Activated CD8-positive, alpha-beta memory T cell treated with anti-CD3 and anti-CD28 coated beads for 36 hours (primary cell): ENCODE measurements around the gene NKAIN2. TPM values are rescaled to one million over a fixed set of nuclear protein-coding genes. Genes with fewer than 3 reads are reported as not detected.

Experiments used
- CTCF ChIA-PET: fragments of 350-600 bp; sonication (Branson Sonifier 250); formaldehyde crosslinking; loops from one replicate; lab custom pipeline; 2021; ENCODE audit warnings: antibody characterized with exemption; lab: Charles Lee
- POLR2A ChIA-PET: fragments of 350-600 bp; sonication (Branson Sonifier 250); formaldehyde crosslinking; loops from one replicate; lab custom pipeline; 2021; ENCODE audit warnings: antibody characterized with exemption; lab: Charles Lee
- total RNA-seq, 2 experiments: library from RNA; stranded (reverse); gene quantifications; one replicate each; pipeline ENCODE4 v1.2.3, GENCODE V29; 2021

Gene NKAIN2
- total RNA-seq, 2 experiments from 2014 or later = not detected

DNA sequence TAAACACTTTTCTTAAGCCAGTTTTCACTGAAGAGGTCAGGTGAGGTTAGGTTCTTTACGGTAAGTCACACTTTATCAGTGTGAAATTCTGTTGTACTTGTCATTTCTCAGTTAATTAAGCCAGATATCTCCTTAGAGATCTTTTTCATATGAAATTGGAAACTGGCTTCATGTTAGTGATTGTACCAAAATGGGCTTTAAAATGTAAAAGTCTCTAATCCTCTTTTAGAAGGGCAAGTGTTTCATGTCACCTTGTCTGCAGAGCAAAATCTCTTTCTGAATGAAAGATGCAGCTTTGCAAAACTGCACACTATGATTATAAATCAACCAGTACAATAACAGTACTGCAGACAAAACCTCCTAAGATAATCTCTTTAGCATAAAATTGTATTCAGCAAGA, 949.3 kb downstream of the NKAIN2 start:
- ChIA-PET CTCF (no interaction called here), POLR2A (no interaction called here)

DNA sequence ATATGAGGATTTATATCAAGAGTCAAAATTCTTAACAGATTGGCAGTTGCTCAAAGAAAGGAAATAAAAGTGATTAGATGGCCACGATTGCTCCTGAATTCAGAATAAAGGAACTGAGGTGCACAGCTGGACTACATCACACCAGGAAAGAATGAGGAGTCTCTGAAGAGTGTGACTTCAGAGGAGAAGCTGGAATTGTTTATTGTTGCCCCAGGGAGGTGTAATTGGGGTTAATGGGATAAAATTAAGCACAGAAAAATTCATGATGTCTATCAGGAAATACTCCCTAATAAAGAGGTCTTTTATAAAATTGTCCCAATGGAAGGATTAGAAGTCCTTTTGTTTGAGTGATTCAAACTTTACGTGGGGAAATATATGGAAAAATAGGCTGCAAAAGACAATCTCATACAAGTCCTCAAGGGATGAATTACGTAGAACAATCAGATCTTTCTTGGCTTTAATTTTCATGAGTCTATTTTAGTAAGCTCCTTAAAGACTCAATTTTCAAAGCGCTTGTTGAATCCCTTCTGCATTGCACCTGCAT, 950.0 kb downstream of the NKAIN2 start:
- CTCF ChIA-PET = no interaction called here
- POLR2A ChIA-PET = no interaction called here

DNA sequence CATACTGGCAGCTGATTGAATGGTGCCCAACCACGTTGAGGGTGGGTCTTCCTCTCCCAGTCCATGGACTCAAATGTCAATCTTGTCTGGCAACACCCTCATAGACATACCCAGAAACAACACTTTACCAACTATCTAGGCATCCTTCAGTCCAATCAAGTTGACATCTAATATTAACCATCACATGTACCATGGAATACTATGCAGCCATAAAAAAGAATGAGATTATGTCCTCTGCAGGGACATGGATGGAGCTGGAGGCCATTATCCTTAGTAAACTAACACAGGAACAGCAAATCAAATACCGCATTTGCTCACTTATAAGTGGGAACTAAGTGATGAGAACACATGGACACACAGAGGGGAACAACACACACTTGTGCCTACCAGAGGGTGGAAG, 951.7 kb downstream of the NKAIN2 start:
- ChIA-PET POLR2A (no interaction called here), CTCF (no interaction called here)

- ChIA-PET CTCF (no interaction called here), POLR2A (no interaction called here)
Observed at GRCh38 chr6:124757560-124757959, 953.9 kb downstream of the NKAIN2 start.

DNA sequence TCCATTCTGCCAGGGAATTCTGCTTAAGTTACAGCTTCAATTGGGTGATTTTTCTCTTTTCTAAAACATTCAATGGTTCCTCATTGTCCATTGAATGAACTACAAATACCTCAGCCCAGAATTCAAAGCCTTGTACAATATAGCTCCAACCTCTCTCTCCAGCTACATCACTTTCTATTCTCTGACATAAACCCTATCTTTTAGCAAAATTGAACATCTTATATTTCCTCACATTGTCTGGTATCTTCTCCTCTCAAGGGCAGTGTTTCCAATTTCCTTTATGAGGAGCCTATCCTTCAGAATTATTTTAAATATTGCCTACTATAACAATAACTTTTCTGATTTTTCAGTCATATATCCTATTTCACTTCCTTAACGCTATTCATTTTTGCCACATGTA, 955.0 kb downstream of the NKAIN2 start:
- ChIA-PET CTCF (no interaction called here), POLR2A (no interaction called here)

GRCh38 chr6:124765280-124765679, 961.6 kb downstream of the NKAIN2 start:
- ChIA-PET CTCF (no interaction called here), POLR2A (no interaction called here)

- CTCF ChIA-PET = no interaction called here
- POLR2A ChIA-PET = no interaction called here
Observed at GRCh38 chr6:124768224-124768623, 964.6 kb downstream of the NKAIN2 start.

- POLR2A ChIA-PET = no interaction called here
- CTCF ChIA-PET = no interaction called here
Observed at GRCh38 chr6:124769811-124770544, 966.3 kb downstream of the NKAIN2 start.

DNA sequence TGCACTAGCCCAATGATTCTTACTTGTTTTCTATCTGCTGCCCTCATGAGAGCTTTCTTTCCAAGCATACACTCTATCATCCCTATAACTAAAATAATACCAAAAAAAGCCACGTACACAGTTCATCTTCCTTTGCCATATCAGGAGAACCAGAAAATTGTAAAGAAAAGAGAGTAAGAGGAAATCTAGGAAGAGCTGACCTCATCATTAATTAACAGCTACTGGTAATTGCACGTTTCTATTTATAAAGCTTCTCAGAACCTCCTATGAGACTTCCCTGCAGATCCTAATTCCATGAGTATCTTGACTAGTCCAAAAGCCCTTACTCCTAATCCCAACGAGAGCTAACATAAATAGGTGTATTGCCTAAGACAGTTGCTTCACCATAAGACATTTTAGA, 967.1 kb downstream of the NKAIN2 start:
- POLR2A ChIA-PET = no interaction called here
- CTCF ChIA-PET = no interaction called here

DNA sequence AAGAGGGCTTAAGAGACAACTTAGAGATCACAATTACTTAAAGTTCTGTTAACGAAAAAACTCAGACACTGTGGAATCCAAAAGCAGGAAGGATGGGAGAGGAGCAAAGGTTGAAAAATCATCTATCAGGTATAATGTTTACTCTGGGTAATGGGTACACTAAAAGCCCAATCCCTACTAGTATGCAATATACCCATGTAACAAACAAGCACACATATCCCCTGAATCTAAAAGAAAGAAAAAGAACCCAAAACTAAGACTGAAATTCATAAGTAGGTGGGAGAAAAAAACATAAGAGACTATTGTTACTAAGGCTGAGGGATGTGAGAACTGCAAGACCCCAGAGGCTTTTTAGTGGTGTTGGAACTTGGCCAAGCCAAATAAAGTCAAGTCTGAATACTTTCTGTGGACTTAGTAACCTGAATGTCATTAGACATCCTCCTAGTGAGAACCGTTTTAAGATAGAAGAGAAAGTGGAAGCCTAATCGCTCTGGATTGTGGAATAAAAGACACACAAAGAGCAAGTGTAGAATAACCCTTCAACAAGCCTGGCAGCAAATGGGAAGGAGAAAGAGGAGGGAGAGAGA, 969.2 kb downstream of the NKAIN2 start:
- ChIA-PET CTCF (no interaction called here), POLR2A (no interaction called here)

GRCh38 chr6:124775121-124775520, 971.5 kb downstream of the NKAIN2 start:
- CTCF ChIA-PET = no interaction called here
- POLR2A ChIA-PET = no interaction called here

- ChIA-PET CTCF (no interaction called here), POLR2A (no interaction called here)
Observed at GRCh38 chr6:124777863-124778262, 974.2 kb downstream of the NKAIN2 start.

DNA sequence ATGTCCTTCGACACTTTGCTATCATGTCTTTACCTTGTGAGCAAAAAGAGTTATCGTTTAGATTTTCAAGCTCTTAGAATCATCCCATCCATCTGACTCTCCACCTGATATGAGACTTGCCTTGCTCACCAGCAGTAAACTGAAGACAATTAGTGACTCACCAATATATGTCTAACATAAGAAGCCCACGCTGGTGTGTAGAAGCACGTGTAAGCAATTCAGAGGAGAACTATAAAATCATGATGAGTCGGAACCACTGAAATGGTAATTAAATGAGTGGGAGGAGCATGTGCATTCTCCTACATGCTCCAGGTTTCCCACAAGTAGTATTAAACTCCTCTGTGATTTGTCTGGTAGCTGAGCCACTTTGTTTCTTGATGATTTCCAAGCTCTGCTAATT, 977.0 kb downstream of the NKAIN2 start:
- ChIA-PET CTCF (no interaction called here), POLR2A (no interaction called here)

DNA sequence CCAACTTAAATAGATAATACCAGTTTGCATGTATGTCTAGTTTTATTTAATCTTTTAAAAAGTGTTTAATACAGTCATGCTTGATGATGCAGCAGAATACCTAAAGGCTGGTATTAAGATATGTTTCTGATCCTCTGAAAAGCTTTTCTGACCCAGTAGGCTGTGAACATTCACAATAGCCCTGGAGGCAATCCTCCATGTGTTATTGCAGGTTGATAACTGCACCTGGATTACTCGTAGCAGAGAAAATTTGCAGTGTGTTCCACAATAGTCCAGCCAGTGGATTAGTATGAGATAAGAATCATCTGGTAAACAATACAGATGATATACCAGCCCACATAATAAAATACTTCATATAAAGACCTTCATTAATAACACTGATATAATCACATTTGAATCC, 979.7 kb downstream of the NKAIN2 start:
- ChIA-PET CTCF (no interaction called here), POLR2A (no interaction called here)

GRCh38 chr6:124791156-124791555, 987.5 kb downstream of the NKAIN2 start:
- POLR2A ChIA-PET = no interaction called here
- CTCF ChIA-PET = no interaction called here

- POLR2A ChIA-PET = no interaction called here
- CTCF ChIA-PET = no interaction called here
Observed at GRCh38 chr6:124792386-124792785, 988.7 kb downstream of the NKAIN2 start.

GRCh38 chr6:124793398-124793797, 989.7 kb downstream of the NKAIN2 start:
- ChIA-PET CTCF (no interaction called here), POLR2A (no interaction called here)

- CTCF ChIA-PET = no interaction called here
- POLR2A ChIA-PET = no interaction called here
Observed at GRCh38 chr6:124795643-124796463, 992.2 kb downstream of the NKAIN2 start.

DNA sequence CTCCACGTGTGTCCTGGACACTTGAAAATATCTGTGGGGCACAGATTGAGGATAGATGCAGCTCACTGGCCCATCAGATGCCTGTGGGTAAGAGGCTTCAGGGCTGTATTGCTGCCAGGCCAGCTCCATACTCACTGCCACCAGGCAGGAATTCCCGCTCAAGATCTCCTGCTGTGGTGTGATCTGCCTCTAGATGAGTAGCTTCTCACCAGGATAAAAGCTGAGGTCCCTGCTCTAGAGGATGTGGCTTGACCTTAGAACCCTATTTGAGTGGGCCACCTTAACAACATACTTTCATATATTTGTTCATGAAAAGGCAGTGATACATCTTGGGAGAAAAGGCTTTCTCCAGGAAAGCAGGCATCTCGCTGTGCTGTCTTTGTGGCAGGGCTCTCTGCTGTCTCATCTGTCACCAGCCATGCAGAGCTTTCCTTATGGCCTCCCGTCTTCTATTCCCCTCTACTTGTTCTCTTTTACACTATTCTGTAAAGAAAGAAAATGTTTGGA, 992.9 kb downstream of the NKAIN2 start:
- ChIA-PET POLR2A (no interaction called here), CTCF (no interaction called here)

- CTCF ChIA-PET = no interaction called here
- POLR2A ChIA-PET = no interaction called here
Observed at GRCh38 chr6:124797224-124797623, 993.6 kb downstream of the NKAIN2 start.
